Left forelimb (tissue), 1 donor: Measurements from ENCODE around the gene ZNF219.

Source experiments
- DNase-seq: peaks from one replicate; pipeline ENCODE4 v3.0.0-alpha.2; 2018; ENCODE audit warnings: low spot score

Gene ZNF219

GRCh38 chr14:21068521-21069387 lies 29.7 kb downstream of the ZNF219 start:
- no peak for DNase-seq

GRCh38 chr14:21066882-21067502 lies 31.5 kb downstream of the ZNF219 start:
- no peak for DNase-seq

GRCh38 chr14:21063479-21063878 lies 35.0 kb downstream of the ZNF219 start:
- no peak for DNase-seq

GRCh38 chr14:21061347-21061668 lies 37.1 kb downstream of the ZNF219 start:
- DNase-seq: no peak

- no peak for DNase-seq
Measured at GRCh38 chr14:21060614-21061346, 37.7 kb downstream of the ZNF219 start.

- no peak for DNase-seq
Measured at GRCh38 chr14:21059842-21060613, 38.4 kb downstream of the ZNF219 start.

- no peak for DNase-seq
Measured at GRCh38 chr14:21058903-21059302, 39.6 kb downstream of the ZNF219 start.

GRCh38 chr14:21057803-21058675 lies 40.4 kb downstream of the ZNF219 start, which contains the start of gene RNASE8:
Gene RNASE8, plus strand, starts transcription at chr14:21057822. Its CDS starts 71 bp downstream, at chr14:21057893.
- no peak for DNase-seq

- DNase-seq: no peak
Measured at GRCh38 chr14:21056520-21057163, 41.8 kb downstream of the ZNF219 start.

- DNase-seq: no peak
Measured at GRCh38 chr14:21055432-21056117, 42.9 kb downstream of the ZNF219 start.

- no peak for DNase-seq
Measured at GRCh38 chr14:21054768-21055145, 43.7 kb downstream of the ZNF219 start.

GRCh38 chr14:21054123-21054767 lies 44.2 kb downstream of the ZNF219 start:
- DNase-seq: no peak

- no peak for DNase-seq
Measured at GRCh38 chr14:21053184-21054122, 45.0 kb downstream of the ZNF219 start.

- DNase-seq: no peak
Measured at GRCh38 chr14:21050597-21050996, 47.9 kb downstream of the ZNF219 start.

- DNase-seq: no peak
Measured at GRCh38 chr14:21049271-21049673, 49.2 kb downstream of the ZNF219 start.

GRCh38 chr14:21048638-21049037 lies 49.8 kb downstream of the ZNF219 start:
- DNase-seq: no peak

GRCh38 chr14:21047378-21047781 lies 51.1 kb downstream of the ZNF219 start:
- DNase-seq: no peak

GRCh38 chr14:21043974-21044618 lies 54.4 kb downstream of the ZNF219 start:
- no peak for DNase-seq
